GM12878 (cell line): ENCODE data around the gene PPT2.

Experiments used
- ATF7 ChIP-seq: fragments of 450-650 bp; IDR thresholded peaks from 2 replicates; pipeline ENCODE4 v1.6.1; 2016; ENCODE audit warnings: low read depth, mild to moderate bottlenecking
- BRCA1 ChIP-seq: IDR thresholded peaks from 2 replicates; pipeline ENCODE4 v1.6.1; 2011; ENCODE audit warnings: low read depth, low read length, improper control_type of control experiment
- E4F1 ChIP-seq: fragments of 450-650 bp; IDR thresholded peaks from 2 replicates; pipeline ENCODE4 v1.6.1; 2018; ENCODE audit warnings: borderline replicate concordance, mild to moderate bottlenecking; ENCODE audit not compliant: partially characterized antibody
- EZH2 ChIP-seq: IDR thresholded peaks from 2 replicates; pipeline ENCODE4 v1.6.1; 2012; ENCODE audit warnings: low read depth, mild to moderate bottlenecking, control low read depth, inconsistent platforms, low read length, borderline replicate concordance; ENCODE audit not compliant: control insufficient read depth
- IRF4 ChIP-seq: IDR thresholded peaks from 2 replicates; pipeline ENCODE4 v1.6.1; 2011; ENCODE audit warnings: low read depth, low read length
- KDM1A ChIP-seq: fragments of 200-600 bp; sonication (generic); IDR thresholded peaks from 2 replicates; pipeline ENCODE4 v1.6.1; 2016; ENCODE audit warnings: borderline replicate concordance
- SRF ChIP-seq, 2 experiments: IDR thresholded peaks; 2 replicates each; pipeline ENCODE4 v1.6.1; 2011; ENCODE audit warnings: low read depth in 2 of 2, low read length in 2 of 2, mild to moderate bottlenecking in 1 of 2, moderate library complexity in 1 of 2
- SUZ12 ChIP-seq: fragments of 200-600 bp; sonication (generic); IDR thresholded peaks from one replicate; pipeline ENCODE4 v1.6.1; 2018; ENCODE audit warnings: antibody characterized with exemption, mild to moderate bottlenecking; ENCODE audit not compliant: unreplicated experiment
- TF ChIP-seq, protein P1 (sequence below), 3 experiments: IDR thresholded peaks in 2 of 3; conservative IDR thresholded peaks in 1 of 3; 2 replicates each; pipeline ENCODE4 v1.5.1; 2011; ENCODE audit warnings: low read depth in 3 of 3, low read length in 3 of 3, mild to moderate bottlenecking in 3 of 3, control low read depth in 2 of 3, moderate library complexity in 2 of 3, inconsistent platforms in 1 of 3, mixed read lengths in 1 of 3; ENCODE audit not compliant: control insufficient read depth in 2 of 3, insufficient read depth in 1 of 3; ENCODE audit errors: extremely low read depth in 1 of 3

DNA sequence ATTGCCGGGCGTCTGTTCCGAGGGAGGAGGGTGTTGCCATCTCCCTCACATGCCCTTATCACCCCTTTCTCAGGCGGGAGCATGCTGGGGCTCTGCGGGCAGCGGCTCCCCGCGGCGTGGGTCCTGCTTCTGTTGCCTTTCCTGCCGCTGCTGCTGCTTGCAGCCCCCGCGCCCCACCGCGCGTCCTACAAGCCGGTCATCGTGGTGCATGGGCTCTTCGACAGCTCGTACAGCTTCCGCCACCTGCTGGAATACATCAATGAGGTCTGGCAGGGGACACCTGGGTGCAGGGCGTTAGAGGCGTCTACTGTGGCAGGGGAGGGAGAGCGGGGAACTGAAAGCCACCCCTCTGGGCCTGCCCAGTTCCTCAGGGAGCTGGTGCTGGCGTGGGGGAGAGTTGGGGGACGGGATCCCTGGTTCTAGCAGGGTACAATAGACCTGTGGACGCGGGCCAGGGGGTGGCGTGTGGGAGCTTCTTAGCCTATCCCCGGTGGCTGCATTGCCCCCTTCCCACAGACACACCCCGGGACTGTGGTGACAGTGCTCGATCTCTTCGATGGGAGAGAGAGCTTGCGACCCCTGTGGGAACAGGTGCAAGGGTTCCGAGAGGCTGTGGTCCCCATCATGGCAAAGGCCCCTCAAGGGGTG lies 697 bp downstream of the PPT2 start:
- TF ChIP-seq KDM1A (no peak), IRF4 (no peak), SUZ12 (no peak), E4F1 (no peak), BRCA1 (no peak), ATF7 (no peak), SRF (IDR thresholded peaks at IDR 0.05; ENCODE audit: low read depth in 2 of 2, low read length in 2 of 2) (no peak), EZH2 (no peak)
- TF ChIP-seq, protein P1, sequence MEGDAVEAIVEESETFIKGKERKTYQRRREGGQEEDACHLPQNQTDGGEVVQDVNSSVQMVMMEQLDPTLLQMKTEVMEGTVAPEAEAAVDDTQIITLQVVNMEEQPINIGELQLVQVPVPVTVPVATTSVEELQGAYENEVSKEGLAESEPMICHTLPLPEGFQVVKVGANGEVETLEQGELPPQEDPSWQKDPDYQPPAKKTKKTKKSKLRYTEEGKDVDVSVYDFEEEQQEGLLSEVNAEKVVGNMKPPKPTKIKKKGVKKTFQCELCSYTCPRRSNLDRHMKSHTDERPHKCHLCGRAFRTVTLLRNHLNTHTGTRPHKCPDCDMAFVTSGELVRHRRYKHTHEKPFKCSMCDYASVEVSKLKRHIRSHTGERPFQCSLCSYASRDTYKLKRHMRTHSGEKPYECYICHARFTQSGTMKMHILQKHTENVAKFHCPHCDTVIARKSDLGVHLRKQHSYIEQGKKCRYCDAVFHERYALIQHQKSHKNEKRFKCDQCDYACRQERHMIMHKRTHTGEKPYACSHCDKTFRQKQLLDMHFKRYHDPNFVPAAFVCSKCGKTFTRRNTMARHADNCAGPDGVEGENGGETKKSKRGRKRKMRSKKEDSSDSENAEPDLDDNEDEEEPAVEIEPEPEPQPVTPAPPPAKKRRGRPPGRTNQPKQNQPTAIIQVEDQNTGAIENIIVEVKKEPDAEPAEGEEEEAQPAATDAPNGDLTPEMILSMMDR (IDR thresholded peaks at IDR 0.05 in 2 of 3, conservative IDR thresholded peaks at IDR 0.05 in 1 of 3; ENCODE audit: control insufficient read depth in 2 of 3, extremely low read depth in 1 of 3, insufficient read depth in 1 of 3, low read depth in 3 of 3, low read length in 3 of 3), result peak; percentile 53 to 73 (median 65)
